ENCODE results near the gene DYSF. TPM values are rescaled to one million over a fixed set of nuclear protein-coding genes. Genes with fewer than 3 reads are reported as not detected.

The DYSF gene
- polyA plus RNA-seq, 4 donors = 0.67 to 5.0 (median 3.2) TPM

GRCh38 chr2:71618327-71619113 is 165.2 kb downstream of the DYSF start:
- no peaks in the 10 kb centered on the region for H3K27me3 ChIP-seq (ENCODE audit: control insufficient read depth in 3 of 3, insufficient read depth in 3 of 3, low read length in 3 of 3)
- 52 to 69% (median 60%) methylated on average over 12 of the region's 12 CpGs for WGBS, 3 donors
- H3K4me3 ChIP-seq (ENCODE audit: low read depth in 1 of 3, low read length in 3 of 3) = no peak overlapping the region
- H3K27ac ChIP-seq (ENCODE audit: low read depth in 1 of 3, low read length in 2 of 3) = no peak overlapping the region
- H3K9me3 ChIP-seq (ENCODE audit: control insufficient read depth in 2 of 2, insufficient read depth in 1 of 2, low read depth in 1 of 2, low read length in 1 of 2) = no peaks in the 10 kb centered on the region
- DNase-seq (no peak), FAIRE-seq (no peak)
- no peaks in the 10 kb centered on the region for H3K36me3 ChIP-seq (ENCODE audit: control insufficient read depth in 3 of 3, insufficient read depth in 2 of 3, low read depth in 1 of 3, low read length in 3 of 3)
- peaks cover 2 to 9% (median 8%) of the 10 kb centered on the region in 3 donors for H3K4me1 ChIP-seq (ENCODE audit: control insufficient read depth in 3 of 3, insufficient read depth in 2 of 3, low read depth in 1 of 3, low read length in 2 of 3)

- FAIRE-seq = no peak
- H3K9me3 ChIP-seq (ENCODE audit: control insufficient read depth in 2 of 2, insufficient read depth in 1 of 2, low read depth in 1 of 2, low read length in 1 of 2) = no peaks in the 10 kb centered on the region
- no peaks in the 10 kb centered on the region for H3K36me3 ChIP-seq (ENCODE audit: control insufficient read depth in 3 of 3, insufficient read depth in 2 of 3, low read depth in 1 of 3, low read length in 3 of 3)
- H3K4me3 ChIP-seq (ENCODE audit: low read depth in 1 of 3, low read length in 3 of 3) = no peak overlapping the region
- DNase-seq = no peak
- 62 to 75% (median 71%) methylated on average over 15 of the region's 15 CpGs for WGBS, 3 donors
- H3K4me1 ChIP-seq (ENCODE audit: control insufficient read depth in 3 of 3, insufficient read depth in 2 of 3, low read depth in 1 of 3, low read length in 2 of 3) = peaks cover 2 to 9% (median 8%) of the 10 kb centered on the region in 3 donors
- H3K27me3 ChIP-seq (ENCODE audit: control insufficient read depth in 3 of 3, insufficient read depth in 3 of 3, low read length in 3 of 3) = no peaks in the 10 kb centered on the region
- no peak overlapping the region for H3K27ac ChIP-seq (ENCODE audit: low read depth in 1 of 3, low read length in 2 of 3)
Measured at GRCh38 chr2:71619230-71619741, 165.9 kb downstream of the DYSF start.

GRCh38 chr2:71620116-71620515 is 166.8 kb downstream of the DYSF start:
- FAIRE-seq = no peak
- Histone ChIP-seq H3K27me3 (ENCODE audit: control insufficient read depth in 3 of 3, insufficient read depth in 3 of 3, low read length in 3 of 3) (no peaks in the 10 kb centered on the region), H3K27ac (ENCODE audit: low read depth in 1 of 3, low read length in 2 of 3) (no peak overlapping the region), H3K4me3 (ENCODE audit: low read depth in 1 of 3, low read length in 3 of 3) (no peak overlapping the region), H3K4me1 (ENCODE audit: control insufficient read depth in 3 of 3, insufficient read depth in 2 of 3, low read depth in 1 of 3, low read length in 2 of 3) (peaks cover 2 to 9% (median 4%) of the 10 kb centered on the region in 3 donors), H3K9me3 (ENCODE audit: control insufficient read depth in 2 of 2, insufficient read depth in 1 of 2, low read depth in 1 of 2, low read length in 1 of 2) (no peaks in the 10 kb centered on the region), H3K36me3 (ENCODE audit: control insufficient read depth in 3 of 3, insufficient read depth in 2 of 3, low read depth in 1 of 3, low read length in 3 of 3) (no peaks in the 10 kb centered on the region)
- 83 to 89% (median 89%) methylated on average over 6 of the region's 6 CpGs for WGBS, 3 donors
- DNase-seq = no peak

GRCh38 chr2:71620851-71621251 is 167.5 kb downstream of the DYSF start:
- Histone ChIP-seq H3K4me1 (ENCODE audit: control insufficient read depth in 3 of 3, insufficient read depth in 2 of 3, low read depth in 1 of 3, low read length in 2 of 3) (peaks cover 0 to 2% (median 1%) of the 10 kb centered on the region in 3 donors), H3K4me3 (ENCODE audit: low read depth in 1 of 3, low read length in 3 of 3) (no peak overlapping the region), H3K9me3 (ENCODE audit: control insufficient read depth in 2 of 2, insufficient read depth in 1 of 2, low read depth in 1 of 2, low read length in 1 of 2) (no peaks in the 10 kb centered on the region), H3K36me3 (ENCODE audit: control insufficient read depth in 3 of 3, insufficient read depth in 2 of 3, low read depth in 1 of 3, low read length in 3 of 3) (no peaks in the 10 kb centered on the region), H3K27me3 (ENCODE audit: control insufficient read depth in 3 of 3, insufficient read depth in 3 of 3, low read length in 3 of 3) (no peaks in the 10 kb centered on the region), H3K27ac (ENCODE audit: low read depth in 1 of 3, low read length in 2 of 3) (no peak overlapping the region)
- DNase-seq (no peak), FAIRE-seq (no peak)
- 66 to 71% (median 69%) methylated on average over 5 of the region's 5 CpGs for WGBS, 3 donors

GRCh38 chr2:71629273-71629672 is 175.9 kb downstream of the DYSF start:
- FAIRE-seq (no peak), DNase-seq (no peak)
- Histone ChIP-seq H3K9me3 (ENCODE audit: control insufficient read depth in 2 of 2, insufficient read depth in 1 of 2, low read depth in 1 of 2, low read length in 1 of 2) (peaks cover 0 to 3% of the 10 kb centered on the region in 2 donors), H3K4me1 (ENCODE audit: control insufficient read depth in 3 of 3, insufficient read depth in 2 of 3, low read depth in 1 of 3, low read length in 2 of 3) (no peaks in the 10 kb centered on the region), H3K4me3 (ENCODE audit: low read depth in 1 of 3, low read length in 3 of 3) (no peak overlapping the region), H3K36me3 (ENCODE audit: control insufficient read depth in 3 of 3, insufficient read depth in 2 of 3, low read depth in 1 of 3, low read length in 3 of 3) (no peaks in the 10 kb centered on the region), H3K27ac (ENCODE audit: low read depth in 1 of 3, low read length in 2 of 3) (no peak overlapping the region), H3K27me3 (ENCODE audit: control insufficient read depth in 3 of 3, insufficient read depth in 3 of 3, low read length in 3 of 3) (no peaks in the 10 kb centered on the region)

- WGBS, 3 donors = 81 to 92% (median 84%) methylated on average over 2 of the region's 2 CpGs
- Histone ChIP-seq H3K9me3 (ENCODE audit: control insufficient read depth in 2 of 2, insufficient read depth in 1 of 2, low read depth in 1 of 2, low read length in 1 of 2) (peaks cover 0 to 3% of the 10 kb centered on the region in 2 donors), H3K4me3 (ENCODE audit: low read depth in 1 of 3, low read length in 3 of 3) (no peak overlapping the region), H3K4me1 (ENCODE audit: control insufficient read depth in 3 of 3, insufficient read depth in 2 of 3, low read depth in 1 of 3, low read length in 2 of 3) (no peaks in the 10 kb centered on the region), H3K36me3 (ENCODE audit: control insufficient read depth in 3 of 3, insufficient read depth in 2 of 3, low read depth in 1 of 3, low read length in 3 of 3) (no peaks in the 10 kb centered on the region), H3K27me3 (ENCODE audit: control insufficient read depth in 3 of 3, insufficient read depth in 3 of 3, low read length in 3 of 3) (no peaks in the 10 kb centered on the region), H3K27ac (ENCODE audit: low read depth in 1 of 3, low read length in 2 of 3) (peak overlapping the region in 1 of 3 donors; percentile 14)
- FAIRE-seq = no peak
- no peak for DNase-seq
Measured at GRCh38 chr2:71629771-71630453, 176.6 kb downstream of the DYSF start.

- no peak for FAIRE-seq
- H3K27ac ChIP-seq (ENCODE audit: low read depth in 1 of 3, low read length in 2 of 3) = peak overlapping the region in 1 of 3 donors; percentile 14
- WGBS, 3 donors = 74 to 87% (median 76%) methylated on average over 2 of the region's 2 CpGs
Measured at GRCh38 chr2:71630454-71631328, 177.3 kb downstream of the DYSF start.

GRCh38 chr2:71631411-71631931 is 178.1 kb downstream of the DYSF start:
- H3K27me3 ChIP-seq (ENCODE audit: control insufficient read depth in 3 of 3, insufficient read depth in 3 of 3, low read length in 3 of 3) = no peaks in the 10 kb centered on the region
- 69 to 74% (median 71%) methylated on average over 14 of the region's 14 CpGs for WGBS, 3 donors

More at GRCh38 chr2:71630454-71631328, 177.3 kb downstream of the DYSF start:
- DNase-seq = no peak
- no peak overlapping the region for H3K4me3 ChIP-seq (ENCODE audit: low read depth in 1 of 3, low read length in 3 of 3)
- H3K36me3 ChIP-seq (ENCODE audit: control insufficient read depth in 3 of 3, insufficient read depth in 2 of 3, low read depth in 1 of 3, low read length in 3 of 3) = no peaks in the 10 kb centered on the region
- no peaks in the 10 kb centered on the region for H3K27me3 ChIP-seq (ENCODE audit: control insufficient read depth in 3 of 3, insufficient read depth in 3 of 3, low read length in 3 of 3)
- H3K4me1 ChIP-seq (ENCODE audit: control insufficient read depth in 3 of 3, insufficient read depth in 2 of 3, low read depth in 1 of 3, low read length in 2 of 3) = no peaks in the 10 kb centered on the region
- H3K9me3 ChIP-seq (ENCODE audit: control insufficient read depth in 2 of 2, insufficient read depth in 1 of 2, low read depth in 1 of 2, low read length in 1 of 2) = peaks cover 0 to 3% of the 10 kb centered on the region in 2 donors

More at GRCh38 chr2:71631411-71631931, 178.1 kb downstream of the DYSF start:
- no peaks in the 10 kb centered on the region for H3K36me3 ChIP-seq (ENCODE audit: control insufficient read depth in 3 of 3, insufficient read depth in 2 of 3, low read depth in 1 of 3, low read length in 3 of 3)
- no peak overlapping the region for H3K4me3 ChIP-seq (ENCODE audit: low read depth in 1 of 3, low read length in 3 of 3)
- FAIRE-seq = no peak
- DNase-seq = no peak
- peaks cover 0 to 3% of the 10 kb centered on the region in 2 donors for H3K9me3 ChIP-seq (ENCODE audit: control insufficient read depth in 2 of 2, insufficient read depth in 1 of 2, low read depth in 1 of 2, low read length in 1 of 2)
- no peak overlapping the region for H3K27ac ChIP-seq (ENCODE audit: low read depth in 1 of 3, low read length in 2 of 3)
- H3K4me1 ChIP-seq (ENCODE audit: control insufficient read depth in 3 of 3, insufficient read depth in 2 of 3, low read depth in 1 of 3, low read length in 2 of 3) = no peaks in the 10 kb centered on the region
